SK-N-SH (cell line): ENCODE measurements around the gene DCAF5. TPM values are rescaled to one million over a fixed set of nuclear protein-coding genes. Genes with fewer than 3 reads are reported as not detected.

ENCODE experiments used
- CTCF ChIA-PET: fragments of 300-600, 350-600 bp; formaldehyde crosslinking; extraction: SDS; loops from one replicate; lab custom pipeline; 2021; lab: Yijun Ruan, JAX
- POLR2A ChIA-PET: fragments of 350-600 bp; sonication (Branson Sonifier 250); formaldehyde crosslinking; extraction: SDS; loops from one replicate; lab custom pipeline; 2020; ENCODE audit warnings: antibody characterized with exemption, inconsistent platforms; lab: Yijun Ruan, JAX
- DNase-seq: peaks from one replicate; pipeline ENCODE4 v3.0.0; 2012
- H2AFZ ChIP-seq: fragments of 200-600 bp; sonication (generic); 2 replicates; pipeline ENCODE4 v1.8.1; 2016; ENCODE audit warnings: antibody characterized with exemption, mild to moderate bottlenecking, low read depth
- H3F3A ChIP-seq: fragments of 200-600 bp; sonication (generic); replicated peaks from 2 replicates; pipeline ENCODE3; 2016; ENCODE audit warnings: antibody characterized with exemption, mild to moderate bottlenecking; ENCODE audit not compliant: insufficient read depth
- H3K27ac ChIP-seq, 2 experiments: fragments of 200-500 bp in 1 of 2; fragments of 200-600 bp in 1 of 2; sonication (Bioruptor generic) in 1 of 2; sonication (generic), shearing (Covaris generic) in 1 of 2; 2 replicates each; pipeline versions ENCODE4 v1.5.1 to v1.6.1; 2014 to 2016; ENCODE audit warnings: low read depth in 2 of 2, inconsistent platforms in 1 of 2, low read length in 1 of 2, mild to moderate bottlenecking in 1 of 2, mixed read lengths in 1 of 2
- H3K27me3 ChIP-seq: fragments of 200-600 bp; sonication (generic), shearing (Covaris generic); 2 replicates; pipeline ENCODE4 v1.6.1; 2016; ENCODE audit warnings: mixed run types; ENCODE audit not compliant: insufficient read depth
- H3K36me3 ChIP-seq, 2 experiments: fragments of 200-500 bp in 1 of 2; fragments of 200-600 bp in 1 of 2; sonication (Bioruptor generic) in 1 of 2; sonication (generic) in 1 of 2; replicated peaks in 1 of 2; 2 replicates each; pipeline versions ENCODE3 to v1.5.1; 2014 to 2016; ENCODE audit warnings: low read length in 1 of 2, mild to moderate bottlenecking in 1 of 2; ENCODE audit not compliant: insufficient read depth in 2 of 2, control insufficient read depth in 1 of 2
- H3K4me1 ChIP-seq, 2 experiments: fragments of 200-500 bp in 1 of 2; fragments of 200-600 bp in 1 of 2; sonication (Bioruptor generic) in 1 of 2; sonication (generic), shearing (Covaris generic) in 1 of 2; 2 replicates each; pipeline versions ENCODE4 v1.5.1 to v1.6.1; 2014 to 2016; ENCODE audit warnings: low read depth in 1 of 2, low read length in 1 of 2, mixed run types in 1 of 2; ENCODE audit not compliant: insufficient read depth in 2 of 2, control insufficient read depth in 1 of 2
- H3K4me2 ChIP-seq: fragments of 200-600 bp; sonication (generic), shearing (Covaris generic); 2 replicates; pipeline ENCODE4 v1.6.1; 2017; ENCODE audit warnings: mixed run types
- H3K4me3 ChIP-seq, 2 experiments: fragments of 200-500 bp in 1 of 2; fragments of 200-600 bp in 1 of 2; sonication (Bioruptor generic) in 1 of 2; sonication (generic), shearing (Covaris generic) in 1 of 2; 2 replicates each; pipeline versions ENCODE4 v1.5.1 to v1.8.1; 2014 to 2016; ENCODE audit warnings: low read depth in 2 of 2, inconsistent platforms in 1 of 2, low read length in 1 of 2, mild to moderate bottlenecking in 1 of 2, mixed read lengths in 1 of 2, moderate library complexity in 1 of 2
- H3K79me2 ChIP-seq: fragments of 200-600 bp; sonication (generic); 2 replicates; pipeline ENCODE4 v1.8.1; 2017; ENCODE audit warnings: mild to moderate bottlenecking; ENCODE audit not compliant: insufficient read depth
- H3K9ac ChIP-seq: fragments of 200-600 bp; sonication (generic); 2 replicates; pipeline ENCODE4 v1.6.1; 2017; ENCODE audit warnings: mixed run types
- H3K9me2 ChIP-seq: fragments of 200-600 bp; sonication (generic); 2 replicates; pipeline ENCODE4 v1.6.1; 2017; ENCODE audit warnings: mixed run types
- H3K9me3 ChIP-seq: fragments of 200-600 bp; sonication (generic); 2 replicates; pipeline ENCODE4 v1.6.1; 2017; ENCODE audit warnings: mixed run types, mild to moderate bottlenecking, moderate library complexity
- H4K20me1 ChIP-seq: fragments of 200-600 bp; sonication (generic); 2 replicates; pipeline ENCODE4 v1.6.1; 2017; ENCODE audit warnings: mild to moderate bottlenecking, mixed run types; ENCODE audit not compliant: insufficient read depth
- CTCF ChIP-seq: fragments of 200-600 bp; sonication (generic); IDR thresholded peaks from 2 replicates; pipeline ENCODE4 v1.6.1; 2017; ENCODE audit warnings: antibody characterized with exemption, mild to moderate bottlenecking, moderate library complexity
- EP300 ChIP-seq, 2 experiments: IDR thresholded peaks; 2 replicates each; pipeline versions ENCODE4 v1.4.0 to v1.6.1; 2012; ENCODE audit warnings: borderline replicate concordance in 1 of 2, low read depth in 1 of 2, low read length in 1 of 2
- FOSL2 ChIP-seq: IDR thresholded peaks from 2 replicates; pipeline ENCODE4 v1.4.0; 2012; ENCODE audit warnings: low read depth, mild to moderate bottlenecking, moderate library complexity, borderline replicate concordance
- FOXM1 ChIP-seq: IDR thresholded peaks from 2 replicates; pipeline ENCODE4 v1.4.0; 2012; ENCODE audit warnings: low read depth, mild to moderate bottlenecking
- GABPA ChIP-seq: IDR thresholded peaks from 2 replicates; pipeline ENCODE4 v1.4.0; 2012; ENCODE audit warnings: low read depth, mild to moderate bottlenecking
- IRF3 ChIP-seq: fragments of 150-350 bp; IDR thresholded peaks from 2 replicates; pipeline ENCODE4 v1.6.1; 2016; ENCODE audit warnings: mild to moderate bottlenecking, low read depth, low read length
- JUND ChIP-seq: IDR thresholded peaks from 2 replicates; pipeline ENCODE4 v1.4.0; 2012
- MAX ChIP-seq: IDR thresholded peaks from 2 replicates; pipeline ENCODE4 v1.4.0; 2012; ENCODE audit warnings: low read depth
- NFIC ChIP-seq: IDR thresholded peaks from 2 replicates; pipeline ENCODE4 v1.4.0; 2012; ENCODE audit warnings: borderline replicate concordance
- POLR2AphosphoS5 ChIP-seq: IDR thresholded peaks from 2 replicates; pipeline ENCODE4 v1.6.1; 2012; ENCODE audit warnings: low read depth, low read length
- RAD21 ChIP-seq: IDR thresholded peaks from 2 replicates; pipeline ENCODE4 v1.6.1; 2012; ENCODE audit warnings: mild to moderate bottlenecking, low read length
- RCOR1 ChIP-seq: fragments of 150-350 bp; IDR thresholded peaks from 2 replicates; pipeline ENCODE4 v1.6.1; 2017; ENCODE audit warnings: antibody characterized with exemption, low read length
- RXRA ChIP-seq: IDR thresholded peaks from 2 replicates; pipeline ENCODE4 v1.4.0; 2012; ENCODE audit warnings: low read depth, mild to moderate bottlenecking, borderline replicate concordance
- SMC3 ChIP-seq: IDR thresholded peaks from 2 replicates; pipeline ENCODE4 v1.6.1; 2012; ENCODE audit warnings: low read depth, low read length, improper control_type of control experiment
- TCF12 ChIP-seq: IDR thresholded peaks from 2 replicates; pipeline ENCODE4 v1.4.0; 2012
- USF2 ChIP-seq: fragments of 150-350 bp; IDR thresholded peaks from 2 replicates; pipeline ENCODE4 v1.6.1; 2017; ENCODE audit warnings: antibody characterized with exemption, low read length, low read depth, borderline replicate concordance
- YY1 ChIP-seq: IDR thresholded peaks from 2 replicates; pipeline ENCODE4 v1.4.0; 2012; ENCODE audit warnings: low read depth, mild to moderate bottlenecking
- WGBS: methylation state at CpG from one replicate; pipeline ENCODE4 v1.1.6; 2017; ENCODE audit warnings: low lambda C conversion rate; 5-methylcytosine and 5-hydroxymethylcytosine counted together
- polyA plus RNA-seq, 3 experiments: library from polyadenylated mRNA; depleted of rRNA; stranded (reverse); fragments of >200 nt; gene quantifications; 2 replicates each; pipeline ENCODE4 v1.2.3, GENCODE V29; 2012
- TF ChIP-seq, protein P1 (sequence below): IDR thresholded peaks from 2 replicates; pipeline ENCODE4 v1.6.1; 2012; ENCODE audit warnings: mild to moderate bottlenecking, low read depth, low read length, moderate library complexity

Gene DCAF5
- polyA plus RNA-seq, 1 of the 3 experiments (the other 2 are of a cell fraction): 26.7 TPM

- H3K9ac ChIP-seq: no peak overlapping the region
- no peak for TF ChIP-seq RXRA
- TF ChIP-seq RAD21: no peak
- no peak for TF ChIP-seq EP300 (IDR thresholded peaks at IDR 0.05; ENCODE audit: borderline replicate concordance in 1 of 2, low read depth in 1 of 2, low read length in 1 of 2)
- TF ChIP-seq GABPA: no peak
- TF ChIP-seq SMC3: no peak
- no peak for TF ChIP-seq USF2
- no peak for TF ChIP-seq FOXM1
- TF ChIP-seq YY1: no peak
- no peak for TF ChIP-seq POLR2AphosphoS5
- TF ChIP-seq FOSL2: no peak
- no peak for TF ChIP-seq IRF3
- H4K20me1 ChIP-seq: no peaks in the 10 kb centered on the region
- no peaks in the 10 kb centered on the region for H3K9me2 ChIP-seq
- H3K79me2 ChIP-seq: no peaks in the 10 kb centered on the region
- H3K9me3 ChIP-seq: no peaks in the 10 kb centered on the region
- H3K27ac ChIP-seq: peak overlapping the region; percentile 86 to 98; a peak in 3 of 4 replicates
- ChIA-PET POLR2A (interaction anchor here (1.4 kb wide), 1 partner anchor 13 kb away, joined by 3 read pairs; no protein-coding TSS in a partner anchor), CTCF (interaction anchor here (0.9 to 1.6 kb wide), 5 partner anchors 20 to 125 kb away, joined by 3 to 7 read pairs (median 4); no protein-coding TSS in a partner anchor)
- peaks cover 29% of the 10 kb centered on the region for H3F3A ChIP-seq
- no peak overlapping the region for H3K4me3 ChIP-seq
- no peak overlapping the region for H2AFZ ChIP-seq
- WGBS: 93% methylated on average over 10 of the region's 10 CpGs
- no peaks in the 10 kb centered on the region for H3K36me3 ChIP-seq
- H3K4me2 ChIP-seq: no peak overlapping the region
- H3K4me1 ChIP-seq: peaks cover 29 to 30% of the 10 kb centered on the region in 2 experiments; a peak in 3 of 4 replicates
- no peak for DNase-seq
- no peaks in the 10 kb centered on the region for H3K27me3 ChIP-seq
Observed at GRCh38 chr14:69036757-69037506, 116.0 kb downstream of the DCAF5 start.

DNA sequence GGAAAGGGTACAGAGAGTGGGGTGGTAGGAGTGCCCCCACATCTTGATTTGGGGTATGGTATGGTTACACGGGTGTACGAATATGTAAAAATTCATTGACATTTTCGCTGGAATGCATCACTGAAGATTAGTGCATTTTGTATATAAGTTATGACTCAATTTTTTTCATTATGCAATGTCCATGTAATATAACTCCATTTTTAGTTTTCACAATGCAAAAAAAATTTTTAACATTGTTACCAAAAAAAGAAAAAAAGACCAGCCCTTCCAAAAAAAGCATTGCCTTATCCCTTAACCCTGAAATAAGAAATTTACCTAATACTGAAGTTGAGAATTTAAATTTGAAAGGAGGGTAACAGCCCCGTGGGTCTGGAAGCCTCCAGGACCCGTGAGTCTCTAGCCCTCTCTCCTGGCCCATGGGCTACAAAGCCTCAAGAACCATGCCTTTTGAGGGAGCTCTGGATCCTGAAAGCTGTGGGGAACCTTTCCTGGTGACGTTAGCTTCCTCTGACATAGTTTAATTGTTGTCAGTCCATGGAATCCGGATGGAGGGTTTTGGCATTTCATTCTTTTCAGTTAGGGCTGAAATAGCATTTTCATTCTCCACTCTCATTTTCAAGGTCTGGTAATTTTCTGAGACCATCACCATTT is 118.2 kb downstream of the DCAF5 start:
- no peak overlapping the region for H3K4me3 ChIP-seq
- no peaks in the 10 kb centered on the region for H4K20me1 ChIP-seq
- H3K9me3 ChIP-seq: no peaks in the 10 kb centered on the region
- H3K27me3 ChIP-seq: no peaks in the 10 kb centered on the region
- no peaks in the 10 kb centered on the region for H3K36me3 ChIP-seq
- H3K79me2 ChIP-seq: no peaks in the 10 kb centered on the region
- CTCF ChIA-PET: interaction anchor here (1.3 kb wide), 1 partner anchor 55 kb away, joined by 4 read pairs; no protein-coding TSS in a partner anchor
- H3K4me2 ChIP-seq: no peak overlapping the region
- WGBS: 91% methylated on average over 7 of the region's 7 CpGs
- no peak overlapping the region for H2AFZ ChIP-seq
- H3K4me1 ChIP-seq: peaks cover 27 to 28% of the 10 kb centered on the region in 2 experiments; a peak in 3 of 4 replicates
- POLR2A ChIA-PET: no interaction called here
- DNase-seq: no peak
- H3F3A ChIP-seq: peaks cover 32% of the 10 kb centered on the region
- H3K9me2 ChIP-seq: no peaks in the 10 kb centered on the region
- no peak overlapping the region for H3K9ac ChIP-seq
- H3K27ac ChIP-seq: no peak overlapping the region
- TF ChIP-seq RAD21 (no peak), CTCF (no peak; the same call in 1 of the 2 replicates), POLR2AphosphoS5 (no peak), RCOR1 (no peak), JUND (no peak), FOSL2 (no peak), GABPA (no peak), TCF12 (no peak), MAX (no peak), NFIC (no peak)
- TF ChIP-seq, protein P1, sequence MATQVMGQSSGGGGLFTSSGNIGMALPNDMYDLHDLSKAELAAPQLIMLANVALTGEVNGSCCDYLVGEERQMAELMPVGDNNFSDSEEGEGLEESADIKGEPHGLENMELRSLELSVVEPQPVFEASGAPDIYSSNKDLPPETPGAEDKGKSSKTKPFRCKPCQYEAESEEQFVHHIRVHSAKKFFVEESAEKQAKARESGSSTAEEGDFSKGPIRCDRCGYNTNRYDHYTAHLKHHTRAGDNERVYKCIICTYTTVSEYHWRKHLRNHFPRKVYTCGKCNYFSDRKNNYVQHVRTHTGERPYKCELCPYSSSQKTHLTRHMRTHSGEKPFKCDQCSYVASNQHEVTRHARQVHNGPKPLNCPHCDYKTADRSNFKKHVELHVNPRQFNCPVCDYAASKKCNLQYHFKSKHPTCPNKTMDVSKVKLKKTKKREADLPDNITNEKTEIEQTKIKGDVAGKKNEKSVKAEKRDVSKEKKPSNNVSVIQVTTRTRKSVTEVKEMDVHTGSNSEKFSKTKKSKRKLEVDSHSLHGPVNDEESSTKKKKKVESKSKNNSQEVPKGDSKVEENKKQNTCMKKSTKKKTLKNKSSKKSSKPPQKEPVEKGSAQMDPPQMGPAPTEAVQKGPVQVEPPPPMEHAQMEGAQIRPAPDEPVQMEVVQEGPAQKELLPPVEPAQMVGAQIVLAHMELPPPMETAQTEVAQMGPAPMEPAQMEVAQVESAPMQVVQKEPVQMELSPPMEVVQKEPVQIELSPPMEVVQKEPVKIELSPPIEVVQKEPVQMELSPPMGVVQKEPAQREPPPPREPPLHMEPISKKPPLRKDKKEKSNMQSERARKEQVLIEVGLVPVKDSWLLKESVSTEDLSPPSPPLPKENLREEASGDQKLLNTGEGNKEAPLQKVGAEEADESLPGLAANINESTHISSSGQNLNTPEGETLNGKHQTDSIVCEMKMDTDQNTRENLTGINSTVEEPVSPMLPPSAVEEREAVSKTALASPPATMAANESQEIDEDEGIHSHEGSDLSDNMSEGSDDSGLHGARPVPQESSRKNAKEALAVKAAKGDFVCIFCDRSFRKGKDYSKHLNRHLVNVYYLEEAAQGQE: no peak
